RWPE1 (cell line): ENCODE results near the gene FBXO10.

Source experiments
- CTCF ChIA-PET: fragments of 350-600 bp; sonication (Branson Sonifier 250); formaldehyde crosslinking; extraction: SDS; loops from one replicate; lab custom pipeline; 2021; lab: Yijun Ruan, JAX
- POLR2A ChIA-PET: fragments of 400-600 bp; formaldehyde crosslinking; extraction: SDS; loops from one replicate; lab custom pipeline; 2020; ENCODE audit warnings: antibody characterized with exemption; ENCODE audit not compliant: low non-redundant PET; lab: Yijun Ruan, JAX
- DNase-seq: peaks from one replicate; pipeline ENCODE4 v3.0.0; 2012; ENCODE audit warnings: low spot score
- H3K27ac ChIP-seq: fragments of 450-650 bp; 2 replicates; pipeline ENCODE4 v1.5.1; 2017
- CTCF ChIP-seq: fragments of 450-650 bp; conservative IDR thresholded peaks from 2 replicates; pipeline ENCODE4 v1.5.1; 2017; ENCODE audit warnings: low read depth, mild to moderate bottlenecking

Gene FBXO10

GRCh38 chr9:37621273-37622121 lies 45.3 kb upstream of the FBXO10 start:
- no peak for TF ChIP-seq CTCF
- DNase-seq = no peak
- ChIA-PET POLR2A (interaction anchor here (0.6 kb wide), 1 partner anchor 11 kb away, joined by 7 read pairs; no protein-coding TSS in a partner anchor), CTCF (interaction anchor here (0.6 kb wide), 1 partner anchor 24 kb away, joined by 3 read pairs; no protein-coding TSS in a partner anchor)
- H3K27ac ChIP-seq = no peak overlapping the region

DNA sequence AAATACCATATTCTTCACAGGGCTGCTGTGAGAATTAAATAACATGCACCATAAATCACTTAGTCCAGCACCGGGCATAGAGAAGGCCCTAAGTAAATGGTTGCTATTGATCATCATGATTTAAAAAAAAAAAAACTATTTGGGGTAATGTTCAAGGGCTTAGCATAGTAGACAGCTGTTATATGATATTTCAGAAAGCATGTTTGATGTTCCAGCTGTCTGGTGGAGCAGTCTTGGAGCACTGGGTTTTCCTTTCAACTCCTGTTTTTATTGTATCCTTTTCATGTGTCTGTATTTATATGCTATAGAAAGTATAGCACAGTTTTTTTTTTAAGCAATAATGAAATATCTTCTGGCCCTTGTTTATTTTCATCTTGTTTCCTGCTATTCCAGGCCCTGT lies 44.2 kb upstream of the FBXO10 start:
- no peak for TF ChIP-seq CTCF
- CTCF ChIA-PET = no interaction called here
- H3K27ac ChIP-seq = no peak overlapping the region
- POLR2A ChIA-PET = no interaction called here
- no peak for DNase-seq

- no peak for DNase-seq
- CTCF ChIA-PET = no interaction called here
- H3K27ac ChIP-seq = no peak overlapping the region
- POLR2A ChIA-PET = no interaction called here
- no peak for TF ChIP-seq CTCF
Observed at GRCh38 chr9:37619806-37620205, 43.6 kb upstream of the FBXO10 start.

DNA sequence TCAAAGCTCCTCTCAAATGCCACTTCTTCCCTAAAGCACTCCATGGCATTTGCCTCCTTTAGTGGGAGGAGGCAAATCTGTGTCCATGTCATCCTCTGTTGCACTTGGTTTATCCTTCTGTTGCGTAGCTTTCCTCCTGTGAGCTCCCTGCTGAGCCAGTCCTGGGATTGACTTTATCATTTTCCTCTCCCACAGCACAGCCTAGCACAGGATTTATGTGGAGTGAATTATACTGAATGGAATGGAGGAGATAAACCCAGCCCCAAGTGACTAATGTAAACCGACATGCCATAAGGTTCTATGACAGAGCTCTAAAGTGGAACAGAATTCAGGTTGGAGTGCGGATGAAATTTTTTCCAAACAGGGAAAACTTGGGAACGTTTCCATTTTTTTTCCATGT lies 42.6 kb upstream of the FBXO10 start:
- TF ChIP-seq CTCF = no peak
- CTCF ChIA-PET = no interaction called here
- POLR2A ChIA-PET = no interaction called here
- no peak overlapping the region for H3K27ac ChIP-seq
- DNase-seq = peak; percentile 31

DNA sequence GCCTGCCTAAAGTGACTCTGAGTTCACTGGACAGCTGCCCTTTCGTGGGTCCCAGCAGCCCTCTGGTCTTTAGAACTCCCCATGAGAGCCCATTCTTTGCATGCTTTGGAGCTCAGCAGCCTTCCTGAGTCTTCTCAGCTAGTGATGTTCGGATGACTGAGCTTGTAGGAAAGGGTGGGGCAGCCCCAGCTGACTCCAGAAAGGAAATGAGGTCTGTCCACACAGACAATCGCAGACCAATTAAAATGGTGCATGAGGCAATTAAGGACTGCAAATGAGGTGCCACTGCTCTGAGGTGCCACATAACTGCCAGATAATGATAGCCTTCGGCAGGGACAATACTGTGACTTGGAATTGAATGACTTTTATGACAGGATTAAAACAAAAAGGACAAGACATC lies 41.7 kb upstream of the FBXO10 start:
- TF ChIP-seq CTCF = no peak
- peak; percentile 20 for DNase-seq
- H3K27ac ChIP-seq = no peak overlapping the region
- CTCF ChIA-PET = no interaction called here
- POLR2A ChIA-PET = no interaction called here

- no peak for TF ChIP-seq CTCF
- no peak overlapping the region for H3K27ac ChIP-seq
- ChIA-PET POLR2A (no interaction called here), CTCF (no interaction called here)
- no peak for DNase-seq
Observed at GRCh38 chr9:37617161-37617560, 41.0 kb upstream of the FBXO10 start.
